OCI-LY7 (cell line): ENCODE results near the gene RAD51B.

Source experiments
- EZH2phosphoT487 ChIP-seq: fragments of 200-600 bp; sonication (generic); IDR thresholded peaks from 2 replicates; pipeline ENCODE4 v1.6.1; 2018; ENCODE audit warnings: low read depth, borderline replicate concordance, mild to moderate bottlenecking, mixed run types, antibody characterized with exemption, low read length, moderate library complexity, mixed read lengths
- TF ChIP-seq, protein P1 (sequence below): fragments of 200-600 bp; sonication (generic); conservative IDR thresholded peaks from 2 replicates; pipeline ENCODE4 v1.5.1; 2014; ENCODE audit warnings: mild to moderate bottlenecking, antibody characterized with exemption, low read length, moderate library complexity, mixed read lengths

GRCh38 chr14:68366656-68367055 is 547.1 kb downstream of the RAD51B start:
- TF ChIP-seq, protein P1, sequence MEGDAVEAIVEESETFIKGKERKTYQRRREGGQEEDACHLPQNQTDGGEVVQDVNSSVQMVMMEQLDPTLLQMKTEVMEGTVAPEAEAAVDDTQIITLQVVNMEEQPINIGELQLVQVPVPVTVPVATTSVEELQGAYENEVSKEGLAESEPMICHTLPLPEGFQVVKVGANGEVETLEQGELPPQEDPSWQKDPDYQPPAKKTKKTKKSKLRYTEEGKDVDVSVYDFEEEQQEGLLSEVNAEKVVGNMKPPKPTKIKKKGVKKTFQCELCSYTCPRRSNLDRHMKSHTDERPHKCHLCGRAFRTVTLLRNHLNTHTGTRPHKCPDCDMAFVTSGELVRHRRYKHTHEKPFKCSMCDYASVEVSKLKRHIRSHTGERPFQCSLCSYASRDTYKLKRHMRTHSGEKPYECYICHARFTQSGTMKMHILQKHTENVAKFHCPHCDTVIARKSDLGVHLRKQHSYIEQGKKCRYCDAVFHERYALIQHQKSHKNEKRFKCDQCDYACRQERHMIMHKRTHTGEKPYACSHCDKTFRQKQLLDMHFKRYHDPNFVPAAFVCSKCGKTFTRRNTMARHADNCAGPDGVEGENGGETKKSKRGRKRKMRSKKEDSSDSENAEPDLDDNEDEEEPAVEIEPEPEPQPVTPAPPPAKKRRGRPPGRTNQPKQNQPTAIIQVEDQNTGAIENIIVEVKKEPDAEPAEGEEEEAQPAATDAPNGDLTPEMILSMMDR, result no peak
- TF ChIP-seq EZH2phosphoT487, result no peak
